Activated CD4-positive, alpha-beta T cell treated with anti-CD3 and anti-CD28 coated beads for 4 hours (primary cell): ENCODE results near the gene ABHD2.
A peak's percentile ranks its signal among the peaks of the same experiment; 100 is the strongest.
"Not testable (repeated sequence)": the region's sequence is repeated elsewhere in the genome, so short reads cannot be mapped to it uniquely, and the experiment has no call there.

Source experiments
- DNase-seq, 2 donors: peaks; one replicate each; pipeline ENCODE4 v3.0.0-alpha.2; 2020

ABHD2 gene

DNA sequence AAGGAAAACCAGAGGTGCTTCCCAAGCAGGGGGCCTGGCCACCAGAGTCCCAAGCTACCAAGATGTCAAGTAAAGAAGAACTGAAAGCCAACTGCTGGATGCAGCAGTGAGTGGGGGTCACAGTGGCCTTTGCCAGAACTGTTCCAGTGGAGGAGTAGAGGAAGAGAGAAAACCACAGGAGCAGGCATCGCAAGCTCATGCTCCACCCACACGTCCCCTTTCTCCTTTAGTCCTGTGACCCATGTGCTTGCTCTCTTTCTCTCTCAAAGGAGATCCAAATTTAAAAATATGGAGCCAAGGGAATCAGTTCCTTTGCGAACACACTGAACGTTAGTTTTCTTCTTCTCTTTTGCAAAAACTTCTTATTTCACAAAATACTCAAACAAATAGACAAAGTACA is 12.4 kb upstream of the ABHD2 start:
- no peak for DNase-seq

DNA sequence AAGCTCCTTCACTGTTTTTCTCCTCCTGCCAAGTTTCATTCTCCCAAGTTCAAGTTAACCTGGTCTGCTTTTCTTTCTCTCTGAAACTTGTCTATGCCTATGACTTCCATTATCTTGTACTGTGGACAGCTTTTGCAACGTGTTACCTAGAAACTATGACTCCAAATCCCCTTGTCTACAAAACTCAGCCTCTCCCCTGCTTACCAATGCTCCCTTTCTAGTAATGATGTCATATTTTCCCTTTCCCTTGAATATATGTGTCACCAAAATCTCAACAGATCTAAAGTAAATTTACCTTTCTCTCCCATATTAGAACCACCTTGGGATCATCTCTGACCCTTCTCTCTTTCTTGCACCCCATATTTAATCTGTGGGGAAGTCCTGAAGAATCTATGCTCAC is 10.5 kb upstream of the ABHD2 start:
- no peak for DNase-seq

DNA sequence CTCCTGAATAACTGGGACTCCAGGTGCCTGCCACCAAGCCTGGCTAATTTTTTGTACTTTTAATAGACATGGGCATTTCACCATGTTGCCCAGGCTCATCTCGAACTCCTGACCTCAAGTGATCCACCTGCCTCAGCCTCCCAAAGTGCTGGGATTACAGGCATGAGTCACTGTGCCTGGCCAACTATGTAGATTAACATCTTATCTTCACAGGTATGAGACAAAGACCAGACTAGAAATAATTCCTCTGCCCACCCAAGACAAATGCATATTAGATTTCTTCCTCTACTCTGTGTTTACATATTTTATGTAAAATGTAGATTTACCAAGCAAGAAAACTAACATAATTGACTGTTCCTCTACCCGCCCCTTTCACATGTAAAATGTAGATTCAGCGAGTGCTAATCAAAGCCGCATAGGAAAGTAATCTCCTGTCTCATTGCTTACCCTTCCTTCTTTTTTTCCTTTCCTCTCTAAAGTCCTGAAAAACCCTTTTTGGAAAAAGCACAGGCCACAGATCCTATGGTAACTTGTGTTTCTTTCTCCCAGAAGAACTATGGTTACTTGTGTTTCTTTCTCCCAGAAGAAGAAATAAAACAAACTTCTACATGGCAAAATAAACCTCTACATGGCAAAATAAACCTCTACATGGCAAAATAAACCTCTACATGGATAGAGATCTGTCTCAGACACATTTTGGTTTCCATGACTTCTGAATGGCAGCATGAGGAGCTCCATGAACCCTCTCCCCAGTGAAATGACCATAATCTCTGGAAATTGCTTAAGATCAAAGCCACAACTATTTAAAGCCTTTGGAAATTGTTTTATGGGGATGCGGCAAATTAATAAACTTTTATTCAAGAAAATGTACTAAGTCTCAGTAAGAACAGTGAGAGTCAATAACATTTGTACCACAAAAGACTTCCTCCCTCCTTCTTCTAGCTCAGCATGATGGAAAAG is 9.1 kb upstream of the ABHD2 start:
- DNase-seq = no peak

DNA sequence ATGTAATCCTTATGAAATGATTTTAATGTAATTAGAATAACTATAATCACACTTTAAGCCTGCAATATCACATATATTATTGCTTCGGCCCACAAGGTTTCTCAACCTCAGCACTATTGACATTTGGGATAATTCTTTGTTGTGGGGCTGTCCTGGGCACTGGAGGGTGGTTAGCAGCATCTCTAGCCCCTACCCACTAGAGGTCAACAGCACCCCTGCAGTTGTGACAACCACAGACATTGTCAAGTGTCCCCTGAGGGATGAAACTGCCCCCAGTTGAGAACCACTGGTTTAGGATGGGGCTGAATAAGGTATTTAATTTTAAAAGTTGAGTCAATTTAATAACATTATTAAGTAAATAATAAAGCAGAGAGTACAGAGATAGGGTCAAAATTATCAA is 6.4 kb upstream of the ABHD2 start:
- DNase-seq = no peak

DNA sequence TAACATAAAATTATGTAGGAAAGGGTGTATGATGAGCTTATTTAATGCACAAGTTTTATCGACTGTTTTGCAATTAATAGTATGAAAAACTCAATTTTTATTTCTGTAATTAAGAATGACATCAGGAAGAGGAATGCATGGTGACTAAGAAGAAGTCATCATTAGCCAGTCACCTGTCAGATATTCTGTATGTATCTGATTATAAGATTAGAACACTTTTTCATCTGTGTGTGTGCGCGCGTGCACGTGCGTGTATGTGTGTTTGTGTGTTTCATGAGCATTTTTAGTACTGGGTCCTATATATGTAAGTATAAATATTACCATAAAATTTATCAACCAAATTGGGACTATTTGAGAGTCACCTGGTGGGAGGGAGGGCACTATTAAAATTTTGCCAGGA is 5.0 kb upstream of the ABHD2 start:
- DNase-seq = no peak

DNA sequence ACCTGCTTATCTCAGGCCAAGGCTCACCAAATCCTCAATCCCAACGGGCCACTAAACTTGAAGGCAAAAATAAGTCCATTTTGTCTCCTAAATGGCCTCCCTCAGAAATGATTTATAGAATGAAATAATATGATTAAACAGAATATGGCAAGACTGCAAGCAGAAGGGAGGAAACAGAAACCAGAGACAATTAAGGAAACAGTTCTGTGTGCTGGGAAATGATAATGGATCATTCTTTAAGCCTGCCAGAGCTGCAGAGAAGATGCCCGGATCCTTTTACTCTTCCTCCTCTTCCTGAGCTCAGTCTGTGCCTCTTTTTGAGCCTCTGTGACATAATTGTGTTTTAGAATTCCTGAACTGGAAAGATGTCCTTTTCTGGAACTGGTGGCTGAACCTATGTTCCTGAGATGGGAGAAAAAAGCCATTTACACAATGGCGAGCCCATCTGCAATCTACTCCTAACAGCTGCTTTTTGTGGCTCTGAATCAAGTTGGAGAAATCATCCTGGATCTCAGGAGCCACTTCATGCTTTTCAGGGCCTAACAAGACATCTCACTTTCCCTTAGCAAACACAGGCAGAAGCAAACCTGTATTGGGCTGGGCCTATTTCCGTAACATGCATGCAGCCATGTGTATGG is 2.8 kb upstream of the ABHD2 start:
- no peak for DNase-seq

DNA sequence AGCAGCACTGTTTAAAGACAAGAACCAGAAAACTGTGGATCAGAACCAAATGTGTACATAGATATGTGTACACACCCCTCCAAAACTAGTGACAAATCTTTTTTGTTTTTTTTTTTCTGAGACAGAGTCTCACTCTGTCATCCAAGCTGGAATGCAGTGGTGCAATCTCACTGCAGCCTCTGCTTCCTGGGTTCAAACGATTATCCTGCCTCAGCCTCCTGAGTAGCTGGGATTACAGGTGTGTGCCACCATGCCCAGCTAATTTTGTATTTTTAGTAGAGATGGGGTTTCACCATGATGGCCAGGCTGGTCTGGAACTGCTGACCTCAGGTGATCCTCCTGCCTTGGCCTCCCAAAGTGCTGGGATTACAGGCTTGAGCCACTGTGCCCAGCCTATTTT is 2.3 kb upstream of the ABHD2 start:
- not testable (repeated sequence) for DNase-seq

DNA sequence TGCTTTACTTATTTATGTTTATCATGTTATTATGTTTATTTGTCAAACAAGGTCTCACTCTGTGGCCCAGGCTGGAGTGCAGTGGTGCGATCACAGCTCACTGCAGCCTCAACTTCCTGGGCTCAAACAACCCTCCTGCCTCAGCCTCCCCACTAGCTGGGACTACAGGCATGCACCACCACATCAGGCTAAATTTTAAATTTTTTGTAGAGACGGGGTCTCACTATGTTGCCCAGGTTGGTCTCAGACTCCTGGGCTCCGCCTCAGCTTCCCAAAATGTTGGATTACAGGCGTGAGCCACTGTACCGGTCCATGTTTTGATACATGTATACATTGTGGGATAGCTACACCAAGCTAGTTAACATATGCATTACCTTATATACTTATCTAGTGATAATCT is 1.9 kb upstream of the ABHD2 start:
- not testable (repeated sequence) for DNase-seq

DNA sequence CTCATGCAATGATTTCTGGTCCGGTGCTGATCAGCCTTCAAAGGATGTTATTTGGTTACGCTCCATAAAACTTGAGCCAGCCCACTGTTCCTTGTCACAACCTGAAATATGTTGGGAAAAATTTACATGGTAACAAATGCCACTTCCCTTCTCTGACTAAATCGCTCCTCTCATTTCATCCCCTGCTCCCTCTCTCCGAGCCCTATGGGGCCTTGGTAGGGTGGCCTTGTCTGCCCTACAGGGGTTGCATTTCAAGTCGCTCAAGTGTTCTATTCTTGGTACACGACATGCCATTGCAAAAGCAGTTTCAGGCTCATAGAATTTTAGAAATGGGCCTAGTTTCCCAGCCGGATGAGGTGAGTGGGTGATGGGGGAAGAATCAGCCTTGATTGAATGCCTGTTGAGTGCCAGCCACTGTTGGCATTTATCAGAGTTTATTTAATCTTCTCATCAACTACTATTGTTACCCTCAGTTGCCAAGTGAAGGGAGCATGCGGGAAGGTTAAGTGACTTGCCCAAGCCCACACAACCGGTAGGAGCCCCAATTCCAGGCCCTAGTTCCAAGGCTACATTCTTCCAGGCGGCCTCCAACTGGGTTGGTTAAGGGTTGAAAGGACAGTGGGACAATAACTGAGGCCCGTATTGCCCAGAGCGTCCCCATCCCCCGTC is 961 bp upstream of the ABHD2 start:
- no peak for DNase-seq

DNA sequence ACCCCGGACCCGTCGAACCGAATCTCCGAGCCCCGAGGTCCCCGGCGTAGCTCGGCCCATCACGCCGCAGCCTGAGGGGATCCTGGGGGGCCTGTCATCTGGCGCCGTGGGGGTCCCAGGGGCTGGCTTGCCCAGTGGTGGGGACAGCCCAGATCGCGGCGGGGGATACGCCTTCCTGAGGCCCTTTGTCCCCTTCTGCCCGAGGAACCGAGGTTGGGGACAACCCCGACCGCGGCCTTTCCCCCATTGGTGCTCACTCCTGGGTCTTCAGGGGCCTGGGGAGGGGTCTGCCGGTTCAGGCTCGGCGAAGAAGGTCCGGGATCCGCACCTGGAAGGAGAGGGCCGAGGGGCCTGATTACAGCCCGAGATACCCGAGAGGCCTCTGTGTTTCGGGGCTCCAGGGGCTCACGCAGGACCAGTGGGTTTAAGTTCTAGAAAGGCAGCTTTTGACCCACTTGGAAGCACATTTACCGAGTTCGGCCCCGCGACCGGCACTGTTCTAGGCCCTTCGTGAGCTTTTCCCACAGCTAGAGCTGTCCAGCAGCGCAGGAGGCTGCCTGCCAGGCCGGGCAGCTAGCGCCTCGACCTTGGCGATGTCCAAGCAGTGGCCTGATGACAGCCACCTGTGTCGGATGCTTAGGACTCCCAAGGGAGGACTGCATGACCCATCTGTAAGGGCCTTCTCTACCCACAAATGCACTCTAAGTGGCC is 504 bp downstream of the ABHD2 start:
- DNase-seq = peak in 1 of 2 donors; percentile 14

DNA sequence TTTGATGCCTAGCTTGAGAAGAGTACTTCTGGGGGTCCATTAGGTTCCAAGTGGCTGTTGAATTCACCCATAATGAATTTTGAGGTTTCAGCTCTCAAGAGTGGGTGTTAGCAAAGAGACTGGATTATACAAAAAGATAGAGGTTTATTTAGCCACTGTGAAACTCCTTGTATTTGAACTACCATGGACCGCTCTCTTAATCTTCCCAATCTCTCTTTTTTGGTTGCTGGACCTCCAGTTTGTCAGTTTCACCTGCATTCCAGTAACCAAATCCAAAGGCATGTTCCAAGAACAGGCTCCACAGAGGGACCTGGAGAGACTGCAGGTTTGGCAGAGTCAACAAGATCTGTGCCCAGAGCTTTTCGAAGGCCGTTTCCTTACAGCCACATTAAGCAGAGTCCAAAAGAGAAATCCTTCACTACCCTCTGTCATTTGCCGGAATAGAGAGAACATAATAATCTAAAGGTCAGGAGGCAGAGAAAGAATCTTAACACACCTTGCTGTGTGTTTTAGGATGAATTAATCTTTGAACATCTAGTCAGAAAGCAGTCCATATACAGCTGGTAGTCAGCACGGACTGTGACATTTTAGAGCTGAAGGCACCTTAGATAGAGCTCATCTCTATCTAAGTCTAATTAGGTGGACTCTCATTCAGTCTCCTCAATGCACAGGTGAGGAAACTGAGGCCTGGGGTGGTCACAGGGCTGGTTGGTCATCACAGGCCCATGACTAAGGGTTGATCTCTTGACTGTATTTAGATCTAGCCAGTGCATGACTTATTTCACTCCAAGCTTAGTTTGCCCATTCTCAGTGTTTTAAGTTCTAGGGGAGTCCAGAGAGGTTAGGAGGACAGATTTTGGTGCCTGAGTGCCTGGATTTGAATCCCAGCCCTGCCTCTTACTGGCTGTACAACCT is 1.3 kb downstream of the ABHD2 start:
- DNase-seq = no peak

DNA sequence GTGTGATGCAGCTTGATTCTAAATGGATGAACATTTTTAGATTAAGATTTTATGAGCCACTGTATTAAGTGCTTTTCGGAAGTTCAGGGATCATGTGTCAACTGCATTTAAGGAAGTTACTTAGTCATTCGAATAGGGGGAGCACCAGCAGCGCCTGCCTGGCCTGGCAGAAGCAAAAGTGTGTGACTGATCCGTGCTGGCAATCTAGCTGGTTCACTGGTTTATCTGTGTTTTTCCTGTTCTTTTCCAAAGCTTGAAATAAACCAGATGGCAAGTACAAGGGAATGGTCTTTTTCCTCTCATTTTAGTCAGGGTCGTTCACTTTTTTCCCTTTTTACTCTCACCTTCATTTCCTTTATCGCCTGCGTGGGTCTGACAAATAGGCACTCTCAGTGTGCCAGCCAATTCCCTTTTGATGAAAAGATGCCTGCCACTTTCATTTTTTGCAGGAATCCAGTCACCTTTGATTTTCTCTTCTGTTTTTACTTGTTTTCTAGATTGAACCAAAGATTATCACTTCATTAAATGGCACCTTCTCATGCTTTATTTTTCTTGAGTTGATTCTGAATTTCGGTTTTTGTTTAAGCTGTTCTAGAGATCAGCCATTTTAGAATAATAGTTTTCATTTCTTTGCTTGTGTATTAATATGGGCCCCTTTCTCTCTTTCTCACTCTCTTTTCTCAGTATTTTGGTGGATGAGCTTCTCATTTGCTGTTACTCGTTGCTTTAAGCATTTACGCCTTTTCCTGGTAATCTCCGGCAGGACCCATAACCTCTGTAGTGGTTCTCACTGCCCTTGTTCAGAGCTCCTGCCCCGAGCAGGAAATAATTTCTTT is 2.8 kb downstream of the ABHD2 start:
- DNase-seq = peak; percentile 44 to 46

DNA sequence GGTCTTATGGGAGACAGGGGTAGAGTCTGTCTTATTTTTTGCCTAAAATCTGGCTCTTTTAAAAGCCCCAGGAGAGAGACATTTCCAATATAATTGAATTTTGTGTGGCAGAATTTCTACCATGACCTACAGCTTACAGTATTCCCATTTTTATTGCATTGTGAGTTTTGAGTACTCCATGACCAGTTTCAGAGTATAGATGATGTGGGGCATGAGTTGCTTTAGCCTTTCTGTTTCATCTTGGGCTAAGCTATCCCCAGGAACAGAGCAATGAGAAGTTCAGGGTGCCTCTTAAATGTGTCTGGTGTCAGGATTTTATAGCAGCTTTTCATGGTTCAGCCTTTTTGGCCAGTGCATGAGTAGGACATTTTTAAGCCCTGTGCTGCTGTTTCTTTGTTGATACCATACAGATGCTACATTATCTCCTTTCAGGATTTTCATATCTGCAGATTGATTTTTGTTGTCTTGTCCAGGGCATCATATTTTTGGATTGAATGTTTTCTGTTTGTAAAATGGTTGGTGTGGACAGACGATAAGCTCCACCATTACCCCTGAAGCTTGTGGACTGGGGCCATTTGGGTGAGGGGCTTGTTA is 3.5 kb downstream of the ABHD2 start:
- DNase-seq = no peak

DNA sequence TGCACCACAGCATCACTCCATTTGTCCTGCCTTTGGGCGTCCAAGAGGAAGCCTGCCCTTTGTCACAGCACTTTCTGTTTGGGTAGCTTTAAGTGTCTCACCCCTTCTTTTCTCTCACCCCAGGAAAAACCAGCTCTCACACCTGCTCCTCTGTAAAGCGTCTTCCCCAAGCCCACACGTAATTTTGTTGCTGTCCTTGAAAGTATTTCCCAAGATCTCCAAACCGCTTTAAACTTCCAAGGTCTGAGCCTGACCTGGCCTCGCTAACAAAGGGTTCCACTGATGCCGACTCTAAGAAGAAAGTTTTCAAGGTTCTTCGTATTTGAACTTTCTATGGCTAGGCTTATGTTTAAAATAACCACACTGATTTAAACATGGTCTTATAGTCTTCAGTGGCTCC is 5.3 kb downstream of the ABHD2 start:
- no peak for DNase-seq

DNA sequence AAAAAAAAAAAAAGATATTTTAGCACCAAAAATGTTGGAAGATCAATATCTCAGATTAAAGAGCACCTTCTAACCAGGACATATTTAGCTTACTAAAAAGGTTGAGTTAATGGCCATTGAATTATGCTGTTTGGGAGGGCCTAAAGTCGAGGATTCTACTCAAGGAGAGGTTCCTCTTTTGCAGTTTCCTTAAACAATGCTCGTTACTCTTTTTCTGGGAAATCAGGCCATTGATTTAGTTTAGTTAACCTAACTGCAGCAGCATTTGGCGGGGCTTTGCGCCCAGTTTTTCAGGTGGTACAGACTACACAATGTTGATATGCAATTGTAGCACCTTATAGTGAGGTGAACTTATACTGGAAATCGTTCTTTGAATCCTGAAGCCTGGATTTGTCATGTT is 6.8 kb downstream of the ABHD2 start:
- no peak for DNase-seq

DNA sequence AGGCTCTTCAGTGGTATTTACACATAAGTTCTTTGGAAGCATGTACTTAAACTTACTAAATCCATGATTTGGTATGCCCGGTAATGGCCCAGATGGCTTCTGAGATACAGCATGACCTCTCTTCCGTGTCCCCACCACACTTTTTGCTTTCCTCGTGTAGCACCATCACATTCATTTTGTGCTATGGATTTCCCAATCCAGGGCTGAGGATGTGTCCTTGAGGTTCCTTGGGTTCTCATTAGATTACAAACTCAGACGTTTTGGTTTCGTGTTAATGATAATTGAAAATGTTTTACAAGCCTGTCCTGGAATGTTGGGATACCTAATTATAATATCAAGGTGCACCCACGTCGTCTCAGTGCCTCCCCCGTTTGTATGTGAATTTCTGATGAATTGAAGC is 7.3 kb downstream of the ABHD2 start:
- no peak for DNase-seq

DNA sequence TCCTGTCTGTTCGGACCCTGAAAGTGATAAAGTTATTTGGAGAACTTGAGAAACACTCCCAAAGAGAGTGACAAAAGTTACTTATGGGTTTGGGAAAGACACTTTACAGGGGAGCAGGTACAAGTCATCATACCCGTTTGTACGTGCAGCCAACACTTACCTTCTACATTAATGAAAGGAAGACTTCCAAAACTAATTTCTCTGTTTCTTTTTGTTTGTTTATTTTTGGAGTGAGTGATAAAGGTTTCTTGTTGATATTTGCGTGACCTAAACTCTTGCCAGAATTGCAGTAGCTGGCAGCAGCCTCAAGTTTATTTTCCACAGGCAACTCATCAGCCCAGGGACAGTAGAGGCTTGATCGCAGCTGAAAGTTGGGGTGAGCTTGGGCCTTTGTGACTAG is 8.4 kb downstream of the ABHD2 start:
- DNase-seq = no peak

DNA sequence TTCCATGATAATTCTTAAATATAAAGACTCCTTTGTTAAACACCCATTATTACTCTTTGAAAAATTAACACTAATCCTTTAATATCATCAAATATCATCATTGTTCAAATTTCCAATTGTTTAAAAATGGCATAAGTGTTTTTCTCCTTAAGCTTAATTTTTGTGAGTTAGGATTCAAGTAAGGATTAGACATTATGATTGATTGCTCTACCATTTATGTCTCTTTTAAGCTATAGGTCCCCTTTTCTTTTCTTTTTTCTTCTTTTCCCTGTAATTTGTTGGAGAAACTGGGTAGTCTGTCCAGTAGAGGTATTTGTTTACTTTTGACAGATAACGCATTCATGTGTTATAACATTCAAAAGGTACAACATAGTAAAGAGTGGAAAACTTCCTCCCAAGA is 9.1 kb downstream of the ABHD2 start:
- no peak for DNase-seq

DNA sequence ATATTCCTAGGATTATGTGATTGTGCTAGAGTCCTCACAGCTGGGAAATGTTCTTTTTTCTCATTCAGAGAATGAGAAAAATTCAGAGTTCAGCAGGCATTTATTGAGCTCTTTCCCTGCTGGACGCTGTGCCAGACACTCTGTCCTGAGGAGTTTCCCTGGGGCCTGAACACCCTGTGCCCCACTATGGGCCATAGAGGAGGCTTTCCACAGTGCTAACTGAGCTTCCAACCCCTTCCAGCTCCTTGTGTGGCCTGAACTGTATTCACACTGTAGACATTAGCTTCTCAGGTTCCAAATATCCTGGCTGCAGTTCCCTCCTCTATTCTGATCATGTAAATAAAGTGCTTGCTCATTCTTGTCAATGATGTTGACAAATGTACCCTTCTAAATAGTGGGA is 10.0 kb downstream of the ABHD2 start:
- DNase-seq = no peak

DNA sequence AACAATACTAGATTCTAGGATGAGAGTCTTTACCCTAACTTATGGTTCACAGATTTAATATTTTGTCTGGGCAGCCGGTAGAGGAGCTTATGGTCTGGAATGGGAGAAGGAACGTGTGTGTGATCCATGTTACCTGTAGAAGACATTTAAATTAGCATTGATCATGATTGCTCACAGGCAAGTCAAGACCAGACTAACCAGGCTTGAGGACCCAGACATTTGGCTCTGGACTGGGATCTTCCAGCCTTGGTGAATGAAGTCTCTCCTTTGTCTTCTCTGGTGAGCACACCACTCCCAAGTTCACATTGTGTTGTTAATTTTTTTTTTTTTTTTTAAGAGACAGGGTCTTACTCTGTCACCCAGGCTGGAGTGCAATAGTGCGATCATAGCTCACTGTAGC is 11.7 kb downstream of the ABHD2 start:
- DNase-seq = no peak
